ENCODE results near the gene PREX1. TPM values are rescaled to one million over a fixed set of nuclear protein-coding genes. Genes with fewer than 3 reads are reported as not detected.

PREX1 gene
- total and polyA plus RNA-seq, 2 donors (not counting 3 experiments of a cell fraction or from before 2014, with no cell fraction given): 51.3 to 72.9 TPM

GRCh38 chr20:48695738-48696137 lies 132.1 kb downstream of the PREX1 start:
- CTCF ChIA-PET: interaction anchor here (2.3 to 8.5 kb wide), 2 partner anchors 12 to 39 kb away, joined by 11 to 62 read pairs; no protein-coding TSS in a partner anchor
- intact Hi-C loops (cut with micrococcal nuclease): no loop called here
- H3K4me1 ChIP-seq (ENCODE audit: control insufficient read depth, extremely low read depth, insufficient read depth, low read length): no peaks in the 10 kb centered on the region

More at GRCh38 chr20:48695738-48696137, 132.1 kb downstream of the PREX1 start:
- no TSS peak for BruUV-seq (replicated peaks)
- dilution Hi-C loops (cut with MboI; ENCODE audit: extremely low pct_ligation_motif_present, low sequenced_read_pairs): no loop called here
- Histone ChIP-seq H2AFZ (ENCODE audit: low read depth, low read length) (no peak overlapping the region), H3K79me2 (ENCODE audit: control insufficient read depth, insufficient read depth, low read length) (peaks cover 8% of the 10 kb centered on the region), H3K27ac (ENCODE audit: insufficient read depth, low read depth, low read length) (no peak overlapping the region), H3K4me3 (replicated peaks in 1 of 3; ENCODE audit: insufficient read depth in 1 of 3, low read depth in 1 of 3, low read length in 3 of 3) (no peak overlapping the region), H3K4me2 (ENCODE audit: insufficient read depth, low read length) (no peak overlapping the region), H4K20me1 (replicated peaks; ENCODE audit: control insufficient read depth, extremely low read depth, insufficient read depth, low read length) (no peaks in the 10 kb centered on the region), H3K9me3 (replicated peaks; ENCODE audit: control insufficient read depth, insufficient read depth, low read length) (no peaks in the 10 kb centered on the region), H3K9ac (replicated peaks; ENCODE audit: extremely low read depth, insufficient read depth, low read length) (no peak overlapping the region), H3K27me3 (ENCODE audit: control insufficient read depth in 2 of 2, insufficient read depth in 2 of 2, low read length in 2 of 2) (no peaks in the 10 kb centered on the region), H3K9me1 (replicated peaks; ENCODE audit: control insufficient read depth, extremely low read depth, insufficient read depth, low read length) (no peaks in the 10 kb centered on the region), H3K36me3 (ENCODE audit: control insufficient read depth in 2 of 2, extremely low read depth in 1 of 2, insufficient read depth in 2 of 2, low read length in 2 of 2) (peaks cover 9 to 22% of the 10 kb centered on the region in 2 experiments)
- no peak for FAIRE-seq
- TF ChIP-seq MYC (IDR thresholded peaks at IDR 0.05; ENCODE audit: low read depth, low read length) (no peak), POLR2A (IDR thresholded peaks at IDR 0.05; ENCODE audit: low read depth, low read length) (no peak), JUN (IDR thresholded peaks at IDR 0.05; ENCODE audit: borderline replicate concordance, insufficient read depth, insufficient read length, low read depth) (no peak), EZH2 (IDR thresholded peaks at IDR 0.05; ENCODE audit: borderline replicate concordance, low read depth, low read length, severe bottlenecking) (no peak), POLR2AphosphoS5 (IDR thresholded peaks at IDR 0.05; ENCODE audit: insufficient read depth, low read depth, low read length) (no peak), GATA2 (IDR thresholded peaks at IDR 0.05; ENCODE audit: insufficient read depth, insufficient read length, low read depth, low read length) (no peak), FOS (IDR thresholded peaks at IDR 0.05; ENCODE audit: borderline replicate concordance, insufficient read depth, low read length) (no peak), CTCF (IDR thresholded peaks at IDR 0.05; ENCODE audit: extremely low read depth in 1 of 2, insufficient read depth in 1 of 2, low read depth in 1 of 2, low read length in 2 of 2) (no peak), MAX (IDR thresholded peaks at IDR 0.05; ENCODE audit: insufficient read depth, insufficient read length) (no peak)
- no peak for DNase-seq (ENCODE audit: low read depth, low spot score)
- POLR2A ChIA-PET: no interaction called here
